Mesendoderm (in vitro differentiated cells): ENCODE data around the gene CLDN15. TPM values are rescaled to one million over a fixed set of nuclear protein-coding genes. Genes with fewer than 3 reads are reported as not detected.

Experiments used
- DNase-seq: peaks from one replicate; pipeline ENCODE4 v3.0.0; 2013
- H2AK5ac ChIP-seq: 2 replicates; pipeline ENCODE4 v1.6.1; 2013; ENCODE audit warnings: low read length, inconsistent platforms
- H2BK120ac ChIP-seq: 2 replicates; pipeline ENCODE4 v1.6.1; 2013; ENCODE audit warnings: low read depth, mild to moderate bottlenecking, low read length, moderate library complexity, mixed read lengths
- H2BK15ac ChIP-seq: replicated peaks from 2 replicates; pipeline ENCODE4 v1.6.1; 2013; ENCODE audit warnings: low read depth, mild to moderate bottlenecking, moderate library complexity
- H2BK5ac ChIP-seq: 2 replicates; pipeline ENCODE4 v1.6.1; 2013; ENCODE audit warnings: low read length, inconsistent platforms
- H3K18ac ChIP-seq: 2 replicates; pipeline ENCODE4 v1.6.1; 2013; ENCODE audit warnings: mild to moderate bottlenecking, low read length, mixed read lengths
- H3K23ac ChIP-seq: one replicate; pipeline ENCODE4 v1.6.1; 2013; ENCODE audit warnings: low read length
- H3K27ac ChIP-seq: 2 replicates; pipeline ENCODE4 v1.5.1; 2013; ENCODE audit warnings: low read depth, mild to moderate bottlenecking, inconsistent platforms, low read length, moderate library complexity
- H3K27me3 ChIP-seq: 2 replicates; pipeline ENCODE4 v1.6.1; 2013; ENCODE audit warnings: low read length, control low read depth, mild to moderate bottlenecking, inconsistent platforms; ENCODE audit not compliant: insufficient read depth, poor library complexity
- H3K36me3 ChIP-seq: 2 replicates; pipeline ENCODE4 v1.6.1; 2013; ENCODE audit warnings: low read length, inconsistent platforms; ENCODE audit not compliant: control insufficient read depth, insufficient read depth
- H3K4ac ChIP-seq: one replicate; pipeline ENCODE4 v1.6.1; 2013; ENCODE audit warnings: low read depth, mild to moderate bottlenecking, low read length, moderate library complexity
- H3K4me1 ChIP-seq: 2 replicates; pipeline ENCODE4 v1.6.1; 2013; ENCODE audit warnings: low read depth, low read length, inconsistent platforms; ENCODE audit not compliant: control insufficient read depth
- H3K4me2 ChIP-seq: 2 replicates; pipeline ENCODE4 v1.6.1; 2013; ENCODE audit warnings: low read length
- H3K4me3 ChIP-seq: 2 replicates; pipeline ENCODE4 v1.5.1; 2013; ENCODE audit warnings: mild to moderate bottlenecking, low read length
- H3K56ac ChIP-seq: one replicate; pipeline ENCODE4 v1.6.1; 2013; ENCODE audit warnings: low read length
- H3K79me1 ChIP-seq: 2 replicates; pipeline ENCODE4 v1.6.1; 2013; ENCODE audit warnings: low read length, inconsistent platforms
- H3K79me2 ChIP-seq: 2 replicates; pipeline ENCODE4 v1.6.1; 2013; ENCODE audit warnings: mild to moderate bottlenecking, low read length; ENCODE audit not compliant: control insufficient read depth, insufficient read depth
- H3K9ac ChIP-seq: 2 replicates; pipeline ENCODE4 v1.6.1; 2013; ENCODE audit warnings: low read length, inconsistent platforms
- H4K5ac ChIP-seq: one replicate; pipeline ENCODE4 v1.6.1; 2013; ENCODE audit warnings: low read length
- H4K8ac ChIP-seq: one replicate; pipeline ENCODE4 v1.6.1; 2013; ENCODE audit warnings: low read depth, mild to moderate bottlenecking, control low read depth, low read length, moderate library complexity
- WGBS: extraction: QIAGEN DNeasy Blood & Tissue Kit; methylation state at CpG from one replicate; pipeline ENCODE4 v1.1.7; 2013; ENCODE audit warnings: low lambda C conversion rate, missing lambda C conversion rate; ENCODE audit not compliant: insufficient coverage; ENCODE audit errors: extremely low coverage; 5-methylcytosine and 5-hydroxymethylcytosine counted together
- small RNA-seq: library from polyadenylated mRNA; stranded (forward); fragments of <200 nt; extraction: miRNeasy Mini kit (QIAGEN cat#:217004); gene quantifications from one replicate; pipeline ENCODE3, GENCODE V24; 2013; ENCODE audit not compliant: insufficient read depth

CLDN15 gene

DNA sequence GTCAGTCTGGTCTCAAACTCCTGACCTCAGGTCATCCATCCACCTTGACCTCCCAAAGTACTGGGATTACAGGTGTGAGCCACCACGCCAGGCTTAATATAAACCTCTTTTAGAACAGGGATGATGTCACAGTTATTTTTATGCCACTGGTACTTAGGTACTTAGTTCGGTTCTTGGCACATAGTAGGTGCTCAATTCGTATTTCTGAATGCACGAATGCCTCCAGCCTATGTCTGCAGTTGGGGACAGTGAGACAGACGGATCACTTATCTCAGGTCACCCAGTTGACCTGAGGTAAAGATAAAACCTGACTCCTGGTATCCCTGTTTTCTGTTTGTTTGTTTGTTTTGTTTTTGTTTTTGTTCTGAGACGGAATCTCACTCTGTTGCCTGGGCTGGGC, 51.4 kb downstream of the CLDN15 start:
- Histone ChIP-seq H3K56ac (no peak overlapping the region), H3K4me1 (peaks cover 2% of the 10 kb centered on the region), H2BK15ac (no peak overlapping the region), H3K27ac (no peak overlapping the region), H3K79me1 (no peaks in the 10 kb centered on the region), H3K4me2 (no peak overlapping the region), H2BK120ac (no peak overlapping the region), H3K27me3 (no peaks in the 10 kb centered on the region), H3K4ac (no peak overlapping the region), H3K23ac (no peak overlapping the region), H3K79me2 (no peaks in the 10 kb centered on the region), H3K18ac (no peak overlapping the region), H4K8ac (no peak overlapping the region), H2AK5ac (no peak overlapping the region), H3K4me3 (no peak overlapping the region), H4K5ac (no peak overlapping the region), H3K9ac (no peak overlapping the region), H2BK5ac (no peak overlapping the region), H3K36me3 (no peaks in the 10 kb centered on the region)
- DNase-seq, result no peak
- WGBS, result no CpG with 5 or more reads among the region's 6 CpGs

GRCh38 chr7:101185258-101185839, 52.3 kb downstream of the CLDN15 start:
- Histone ChIP-seq H3K9ac (no peak overlapping the region), H3K56ac (no peak overlapping the region), H3K4me2 (no peak overlapping the region), H2BK120ac (no peak overlapping the region), H3K79me2 (no peaks in the 10 kb centered on the region), H3K4me1 (peaks cover 2% of the 10 kb centered on the region), H3K79me1 (no peaks in the 10 kb centered on the region), H2AK5ac (no peak overlapping the region), H3K18ac (no peak overlapping the region), H2BK5ac (no peak overlapping the region), H3K23ac (no peak overlapping the region), H3K27ac (no peak overlapping the region), H3K36me3 (no peaks in the 10 kb centered on the region), H3K27me3 (peaks cover 5% of the 10 kb centered on the region), H2BK15ac (no peak overlapping the region), H4K8ac (no peak overlapping the region), H3K4ac (no peak overlapping the region), H3K4me3 (no peak overlapping the region), H4K5ac (no peak overlapping the region)
- WGBS, result no CpG with 5 or more reads among the region's 5 CpGs
- no peak for DNase-seq

Small RNA genes lying within 50 kb of the gene (small RNA-seq; reads per million reads assigned to genes)
- gene RNU6-1104P, result not detected
